Gastroesophageal sphincter (tissue), 3 donors: ENCODE measurements around the gene EEF2.

ENCODE experiments used
- EP300 ChIP-seq: sonication (generic); formaldehyde crosslinking; IDR thresholded peaks from one replicate; pipeline ENCODE4 v1.6.1; 2017; ENCODE audit warnings: antibody characterized with exemption, mild to moderate bottlenecking
- POLR2A ChIP-seq, 2 donors: fragments of 450-650 bp; IDR thresholded peaks; one replicate each; pipeline ENCODE4 v1.6.1; 2017; ENCODE audit warnings: antibody characterized with exemption in 2 of 2, mild to moderate bottlenecking in 2 of 2, moderate library complexity in 1 of 2
- TF ChIP-seq, protein P1 (sequence below), 4 experiments: fragments of 200-600 bp in 2 of 4; fragments of 450-650 bp in 2 of 4; sonication (generic) in 1 of 4; IDR thresholded peaks; one replicate each; pipeline ENCODE4 v1.5.1; 2017 to 2019; ENCODE audit warnings: antibody characterized with exemption in 4 of 4, mild to moderate bottlenecking in 2 of 4, moderate library complexity in 2 of 4

DNA sequence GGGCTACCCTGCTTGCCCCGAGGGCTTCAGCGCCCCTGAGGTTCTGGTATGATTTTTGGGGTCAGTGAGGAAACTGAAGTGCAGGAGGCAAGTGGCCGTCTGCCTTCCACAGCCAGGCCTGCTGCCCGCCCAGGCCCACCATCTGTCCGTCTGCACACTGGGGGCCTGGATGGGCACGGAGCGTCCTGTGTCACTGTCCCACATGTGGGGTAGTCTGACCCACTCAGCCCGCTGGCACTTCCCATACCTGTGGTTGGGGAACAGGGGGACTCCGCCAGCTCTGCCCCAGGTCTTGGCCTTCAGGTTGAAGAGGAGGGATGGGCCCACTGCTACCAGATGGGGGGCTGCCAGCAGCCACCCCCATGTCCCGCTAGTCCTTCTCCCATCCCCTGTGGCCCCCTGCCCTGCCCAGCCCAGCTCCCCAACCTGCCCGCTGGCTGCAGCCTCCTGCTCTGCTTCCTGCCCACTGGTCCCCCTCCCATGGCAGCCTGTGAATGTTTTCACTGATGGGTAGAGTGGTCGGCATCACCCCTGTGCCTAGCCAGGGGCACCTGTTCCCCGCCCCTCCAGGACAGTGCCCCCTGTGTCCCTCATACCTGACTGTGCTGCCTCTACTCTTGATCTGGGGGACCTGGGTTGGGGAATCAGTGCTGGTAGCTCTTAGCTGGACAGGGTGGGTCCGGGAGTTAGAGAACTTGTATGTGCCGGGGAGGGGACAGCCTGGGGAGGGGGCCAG lies 31.8 kb upstream of the EEF2 start:
- no peak for TF ChIP-seq POLR2A (IDR thresholded peaks at IDR 0.05)
- TF ChIP-seq, protein P1, sequence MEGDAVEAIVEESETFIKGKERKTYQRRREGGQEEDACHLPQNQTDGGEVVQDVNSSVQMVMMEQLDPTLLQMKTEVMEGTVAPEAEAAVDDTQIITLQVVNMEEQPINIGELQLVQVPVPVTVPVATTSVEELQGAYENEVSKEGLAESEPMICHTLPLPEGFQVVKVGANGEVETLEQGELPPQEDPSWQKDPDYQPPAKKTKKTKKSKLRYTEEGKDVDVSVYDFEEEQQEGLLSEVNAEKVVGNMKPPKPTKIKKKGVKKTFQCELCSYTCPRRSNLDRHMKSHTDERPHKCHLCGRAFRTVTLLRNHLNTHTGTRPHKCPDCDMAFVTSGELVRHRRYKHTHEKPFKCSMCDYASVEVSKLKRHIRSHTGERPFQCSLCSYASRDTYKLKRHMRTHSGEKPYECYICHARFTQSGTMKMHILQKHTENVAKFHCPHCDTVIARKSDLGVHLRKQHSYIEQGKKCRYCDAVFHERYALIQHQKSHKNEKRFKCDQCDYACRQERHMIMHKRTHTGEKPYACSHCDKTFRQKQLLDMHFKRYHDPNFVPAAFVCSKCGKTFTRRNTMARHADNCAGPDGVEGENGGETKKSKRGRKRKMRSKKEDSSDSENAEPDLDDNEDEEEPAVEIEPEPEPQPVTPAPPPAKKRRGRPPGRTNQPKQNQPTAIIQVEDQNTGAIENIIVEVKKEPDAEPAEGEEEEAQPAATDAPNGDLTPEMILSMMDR (IDR thresholded peaks at IDR 0.05): no peak
- TF ChIP-seq EP300: no peak
